GM12892 (cell line): ENCODE data around the gene MIXL1.

Experiments
- POLR2A ChIP-seq: IDR thresholded peaks from 2 replicates; pipeline ENCODE4 v1.6.1; 2011; ENCODE audit warnings: low read depth, low read length, control low read depth
- POLR2AphosphoS5 ChIP-seq: IDR thresholded peaks from 2 replicates; pipeline ENCODE4 v1.6.1; 2011; ENCODE audit warnings: low read depth, low read length, control low read depth
- TAF1 ChIP-seq: IDR thresholded peaks from 2 replicates; pipeline ENCODE4 v1.6.1; 2011; ENCODE audit warnings: low read depth, mild to moderate bottlenecking, control low read depth, low read length, borderline replicate concordance

DNA sequence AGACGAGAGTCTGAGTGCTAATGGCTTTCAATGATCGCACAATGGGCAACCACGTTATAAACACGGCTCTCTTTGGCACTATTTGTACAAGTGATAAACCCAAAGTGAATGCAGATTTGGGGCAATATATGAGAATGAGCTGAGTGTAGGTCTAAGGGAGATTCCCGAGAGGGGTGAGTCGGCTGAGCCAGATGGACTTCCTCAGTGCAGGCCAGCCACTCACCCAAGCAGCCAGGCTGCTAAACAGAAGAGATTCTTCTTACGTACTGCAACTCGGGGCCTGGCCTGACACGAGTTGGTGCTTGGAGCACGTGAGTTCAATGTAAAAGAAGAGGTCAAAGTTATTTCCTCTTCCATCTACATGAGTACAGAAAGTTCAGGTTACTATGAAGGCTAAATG lies 6.2 kb upstream of the MIXL1 start:
- TF ChIP-seq TAF1 (no peak), POLR2AphosphoS5 (no peak), POLR2A (no peak)
